Stomach (tissue), 9 donors: ENCODE results near the gene SLC13A2. TPM values are rescaled to one million over a fixed set of nuclear protein-coding genes. Genes with fewer than 3 reads are reported as not detected.

ENCODE experiments used
- DNase-seq, 2 donors: peaks; one replicate each; pipeline versions ENCODE4 v3.0.0 to v3.0.0-alpha.2; 2013 to 2019
- H3K27ac ChIP-seq, 5 donors: fragments of 200-600 bp in 4 of 5; sonication (generic) in 4 of 5; one replicate each; pipeline ENCODE4 v1.5.1; 2013 to 2019; ENCODE audit warnings: mild to moderate bottlenecking in 1 of 5, moderate library complexity in 1 of 5
- H3K27me3 ChIP-seq, 3 donors: fragments of 200-600 bp; sonication (generic); one replicate each; pipeline ENCODE4 v1.5.1; 2017 to 2019; ENCODE audit warnings: mixed run types in 1 of 3
- H3K36me3 ChIP-seq, 4 donors: fragments of 200-600 bp; sonication (generic); 1 replicate in 3 of 4; 2 replicates in 1 of 4; pipeline ENCODE4 v1.5.1; 2016 to 2019
- H3K4me1 ChIP-seq, 4 donors: fragments of 200-600 bp; sonication (generic); one replicate each; pipeline ENCODE4 v1.5.1; 2016 to 2019
- H3K4me3 ChIP-seq, 4 donors: fragments of 200-600 bp; sonication (generic) in 3 of 4; one replicate each; pipeline ENCODE4 v1.5.1; 2016 to 2019; ENCODE audit warnings: mild to moderate bottlenecking in 1 of 4
- H3K9me3 ChIP-seq, 4 donors: fragments of 200-600 bp; sonication (generic); one replicate each; pipeline ENCODE4 v1.5.1; 2016 to 2019
- CTCF ChIP-seq, 7 experiments: fragments of 450-650 bp in 4 of 7; fragments of 200-600 bp in 3 of 7; sonication (generic) in 3 of 7; IDR thresholded peaks; one replicate each; pipeline ENCODE4 v1.5.1; 2016 to 2019; ENCODE audit warnings: antibody characterized with exemption in 7 of 7, control low read depth in 2 of 7, mild to moderate bottlenecking in 1 of 7
- EP300 ChIP-seq: sonication (generic); formaldehyde crosslinking; IDR thresholded peaks from one replicate; pipeline ENCODE4 v1.6.1; 2017; ENCODE audit warnings: antibody characterized with exemption
- POLR2A ChIP-seq, 4 donors: fragments of 450-650 bp; IDR thresholded peaks; one replicate each; pipeline ENCODE4 v1.6.1; 2016; ENCODE audit warnings: antibody characterized with exemption in 4 of 4, control low read depth in 2 of 4, mild to moderate bottlenecking in 1 of 4, moderate library complexity in 1 of 4
- POLR2AphosphoS5 ChIP-seq, 3 donors: sonication (generic); formaldehyde crosslinking; IDR thresholded peaks; one replicate each; pipeline ENCODE4 v1.6.1; 2016; ENCODE audit warnings: antibody characterized with exemption in 3 of 3
- WGBS, 5 donors: extraction: QIAGEN DNeasy Blood & Tissue Kit in 3 of 5; methylation state at CpG; one replicate each; pipeline versions ENCODE4 v1.1.5 to v1.1.7; 2013 to 2018; 5-methylcytosine and 5-hydroxymethylcytosine counted together
- intact Hi-C: fragments of 100-400 bp; cut with DNase I; formaldehyde crosslinking; loops from one replicate; pipeline ENCODE4 v1.15.1; 2023; ENCODE audit warnings: low total_unique reads
- polyA plus RNA-seq, 3 donors: library from polyadenylated mRNA; stranded (reverse); fragments of 200-250 nt; gene quantifications; one replicate each; pipeline ENCODE4 v1.2.3, GENCODE V29; 2013
- total RNA-seq, 5 donors: library from RNA; depleted of rRNA; stranded (reverse); fragments of >200 nt; gene quantifications; one replicate each; pipeline versions ENCODE4 v1.1.0 to v1.2.3, GENCODE V29; 2014 to 2016
- donor health status: healthy with polysubstance abuse.
- donor health status: Bipolar disorder and iron deficiency.
- donor health status: healthy.

Gene SLC13A2
- total and polyA plus RNA-seq, 8 donors = 0.15 to 3.2 TPM; not detected in 6

GRCh38 chr17:28533091-28533807 lies 59.8 kb downstream of the SLC13A2 start:
- TF ChIP-seq POLR2AphosphoS5 (IDR thresholded peaks at IDR 0.05) (no peak), CTCF (IDR thresholded peaks at IDR 0.05) (no peak), EP300 (no peak), POLR2A (IDR thresholded peaks at IDR 0.05) (no peak)
- intact Hi-C loops = no loop called here
- peaks cover 0 to 9% (median 0%) of the 10 kb centered on the region in 3 donors for H3K27me3 ChIP-seq
- H3K4me1 ChIP-seq = peaks cover 3 to 25% (median 14%) of the 10 kb centered on the region in 4 donors
- H3K36me3 ChIP-seq = no peaks in the 10 kb centered on the region
- H3K27ac ChIP-seq = no peak overlapping the region
- WGBS, 5 donors = 63 to 78% (median 70%) methylated on average over 11 to 16 of the region's 16 CpGs
- DNase-seq = peak in 1 of 2 donors; percentile 21
- H3K9me3 ChIP-seq = no peaks in the 10 kb centered on the region
- H3K4me3 ChIP-seq = no peak overlapping the region

GRCh38 chr17:28534740-28535375 lies 61.4 kb downstream of the SLC13A2 start:
- intact Hi-C loops = loop anchor here (5.0 kb wide), 1 partner anchor 38 kb away; no protein-coding TSS in a partner anchor
- H3K27ac ChIP-seq = no peak overlapping the region
- peaks cover 3 to 24% (median 13%) of the 10 kb centered on the region in 4 donors for H3K4me1 ChIP-seq
- no peak overlapping the region for H3K4me3 ChIP-seq
- 81 to 92% (median 89%) methylated on average over 7 to 11 of the region's 11 CpGs for whole genome bisulfite sequencing, 5 donors
- TF ChIP-seq CTCF (IDR thresholded peaks at IDR 0.05) = no peak
- TF ChIP-seq POLR2AphosphoS5 (IDR thresholded peaks at IDR 0.05) = no peak
- no peak for TF ChIP-seq POLR2A (IDR thresholded peaks at IDR 0.05)
- TF ChIP-seq EP300 = no peak
- H3K27me3 ChIP-seq = peaks cover 0 to 9% (median 0%) of the 10 kb centered on the region in 3 donors
- no peaks in the 10 kb centered on the region for H3K36me3 ChIP-seq
- no peak for DNase-seq
- no peaks in the 10 kb centered on the region for H3K9me3 ChIP-seq

- 45 to 59% (median 54%) methylated on average over 5 to 9 of the region's 9 CpGs for WGBS, 5 donors
- intact Hi-C loops = loop anchor here (5.0 kb wide), 1 partner anchor 39 kb away; no protein-coding TSS in a partner anchor
- no peak overlapping the region for H3K4me3 ChIP-seq
- no peaks in the 10 kb centered on the region for H3K9me3 ChIP-seq
- peaks cover 0 to 3% (median 0%) of the 10 kb centered on the region in 3 donors for H3K27me3 ChIP-seq
- TF ChIP-seq CTCF (IDR thresholded peaks at IDR 0.05) (no peak), POLR2AphosphoS5 (IDR thresholded peaks at IDR 0.05) (no peak), EP300 (no peak), POLR2A (IDR thresholded peaks at IDR 0.05) (no peak)
- no peak for DNase-seq
- no peaks in the 10 kb centered on the region for H3K36me3 ChIP-seq
- peaks cover 3 to 24% (median 13%) of the 10 kb centered on the region in 4 donors for H3K4me1 ChIP-seq
- H3K27ac ChIP-seq = no peak overlapping the region
Observed at GRCh38 chr17:28536532-28537218, 63.2 kb downstream of the SLC13A2 start.

GRCh38 chr17:28537219-28537610 lies 63.8 kb downstream of the SLC13A2 start:
- Histone ChIP-seq H3K36me3 (no peaks in the 10 kb centered on the region), H3K9me3 (no peaks in the 10 kb centered on the region), H3K4me3 (no peak overlapping the region), H3K27ac (no peak overlapping the region), H3K27me3 (no peaks in the 10 kb centered on the region), H3K4me1 (peaks cover 3 to 24% (median 13%) of the 10 kb centered on the region in 4 donors)
- no peak for TF ChIP-seq EP300
- TF ChIP-seq CTCF (IDR thresholded peaks at IDR 0.05) = no peak
- no peak for TF ChIP-seq POLR2A (IDR thresholded peaks at IDR 0.05)
- no peak for TF ChIP-seq POLR2AphosphoS5 (IDR thresholded peaks at IDR 0.05)
- intact Hi-C loops = loop anchor here (5.0 kb wide), 1 partner anchor 40 kb away; no protein-coding TSS in a partner anchor
- peak in 1 of 2 donors; percentile 84 for DNase-seq
- WGBS, 5 donors = 29 to 59% (median 45%) methylated on average over 9 to 12 of the region's 12 CpGs
